Measurements from ENCODE around the gene CISTR.

DNA sequence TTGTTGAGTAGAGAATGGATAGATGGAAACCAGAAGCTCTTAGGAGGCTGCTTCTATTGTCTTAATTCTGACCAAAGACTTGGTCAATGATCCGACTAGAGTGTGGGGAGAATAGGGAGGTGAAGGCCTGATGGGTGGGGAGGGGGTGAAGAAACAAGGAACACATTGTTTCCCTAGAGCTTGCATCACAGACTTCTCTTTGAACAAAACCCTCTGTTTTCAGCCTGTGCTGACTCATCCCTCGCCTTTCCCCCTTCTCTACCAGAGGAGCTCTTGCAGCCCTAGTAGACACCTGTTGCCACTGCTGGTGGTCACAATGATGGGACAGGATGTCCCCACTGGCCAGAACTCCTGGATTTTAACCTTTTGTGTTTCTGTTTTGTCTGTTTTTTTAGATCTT, 46.8 kb upstream of the CISTR start:
- TF ChIP-seq, protein P1, sequence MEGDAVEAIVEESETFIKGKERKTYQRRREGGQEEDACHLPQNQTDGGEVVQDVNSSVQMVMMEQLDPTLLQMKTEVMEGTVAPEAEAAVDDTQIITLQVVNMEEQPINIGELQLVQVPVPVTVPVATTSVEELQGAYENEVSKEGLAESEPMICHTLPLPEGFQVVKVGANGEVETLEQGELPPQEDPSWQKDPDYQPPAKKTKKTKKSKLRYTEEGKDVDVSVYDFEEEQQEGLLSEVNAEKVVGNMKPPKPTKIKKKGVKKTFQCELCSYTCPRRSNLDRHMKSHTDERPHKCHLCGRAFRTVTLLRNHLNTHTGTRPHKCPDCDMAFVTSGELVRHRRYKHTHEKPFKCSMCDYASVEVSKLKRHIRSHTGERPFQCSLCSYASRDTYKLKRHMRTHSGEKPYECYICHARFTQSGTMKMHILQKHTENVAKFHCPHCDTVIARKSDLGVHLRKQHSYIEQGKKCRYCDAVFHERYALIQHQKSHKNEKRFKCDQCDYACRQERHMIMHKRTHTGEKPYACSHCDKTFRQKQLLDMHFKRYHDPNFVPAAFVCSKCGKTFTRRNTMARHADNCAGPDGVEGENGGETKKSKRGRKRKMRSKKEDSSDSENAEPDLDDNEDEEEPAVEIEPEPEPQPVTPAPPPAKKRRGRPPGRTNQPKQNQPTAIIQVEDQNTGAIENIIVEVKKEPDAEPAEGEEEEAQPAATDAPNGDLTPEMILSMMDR (IDR thresholded peaks at IDR 0.05): no peak
- no peak for TF ChIP-seq POLR2AphosphoS5 (IDR thresholded peaks at IDR 0.05)
- no peak for TF ChIP-seq EP300 (IDR thresholded peaks at IDR 0.05)

Measured in sigmoid colon (tissue), 4 donors.